Chondrocyte (in vitro differentiated cells): ENCODE data around the gene KRT23. TPM values are rescaled to one million over a fixed set of nuclear protein-coding genes. Genes with fewer than 3 reads are reported as not detected.

Experiments
- DNase-seq: peaks from one replicate; pipeline ENCODE4 v3.0.0; 2021; ENCODE audit warnings: mixed read lengths, low spot score
- H3K27ac Mint-ChIP-seq: one replicate; pipeline ENCODE4 v1.8.0; 2021; ENCODE audit warnings: mild to moderate bottlenecking, moderate library complexity, mixed read lengths; ENCODE audit not compliant: unreplicated experiment
- H3K27me3 Mint-ChIP-seq: 2 replicates; pipeline ENCODE4 v1.8.0; 2021; ENCODE audit warnings: low read depth, mixed read lengths
- H3K36me3 Mint-ChIP-seq: 2 replicates; pipeline ENCODE4 v1.8.0; 2021; ENCODE audit warnings: low read depth, mixed read lengths
- H3K4me1 Mint-ChIP-seq: 2 replicates; pipeline ENCODE4 v1.8.0; 2021; ENCODE audit warnings: low read depth, mild to moderate bottlenecking, mixed read lengths
- H3K4me3 Mint-ChIP-seq: one replicate; pipeline ENCODE4 v1.8.0; 2021; ENCODE audit warnings: mild to moderate bottlenecking, moderate library complexity, mixed read lengths; ENCODE audit not compliant: unreplicated experiment
- H3K9me3 Mint-ChIP-seq: 2 replicates; pipeline ENCODE4 v1.8.0; 2021; ENCODE audit warnings: low read depth, mixed read lengths
- total RNA-seq: library from RNA; stranded (reverse); gene quantifications from 3 replicates; pipeline ENCODE4 v1.2.1, GENCODE V29; 2021
- TF ChIP-seq, protein P1 (sequence below): fragments of 200-600 bp; sonication (generic); IDR thresholded peaks from 2 replicates; pipeline ENCODE4 v1.5.0; 2021; ENCODE audit warnings: antibody characterized with exemption, mild to moderate bottlenecking, moderate library complexity

KRT23 gene
- total RNA-seq, 1 donor from 2014 or later: not detected

DNA sequence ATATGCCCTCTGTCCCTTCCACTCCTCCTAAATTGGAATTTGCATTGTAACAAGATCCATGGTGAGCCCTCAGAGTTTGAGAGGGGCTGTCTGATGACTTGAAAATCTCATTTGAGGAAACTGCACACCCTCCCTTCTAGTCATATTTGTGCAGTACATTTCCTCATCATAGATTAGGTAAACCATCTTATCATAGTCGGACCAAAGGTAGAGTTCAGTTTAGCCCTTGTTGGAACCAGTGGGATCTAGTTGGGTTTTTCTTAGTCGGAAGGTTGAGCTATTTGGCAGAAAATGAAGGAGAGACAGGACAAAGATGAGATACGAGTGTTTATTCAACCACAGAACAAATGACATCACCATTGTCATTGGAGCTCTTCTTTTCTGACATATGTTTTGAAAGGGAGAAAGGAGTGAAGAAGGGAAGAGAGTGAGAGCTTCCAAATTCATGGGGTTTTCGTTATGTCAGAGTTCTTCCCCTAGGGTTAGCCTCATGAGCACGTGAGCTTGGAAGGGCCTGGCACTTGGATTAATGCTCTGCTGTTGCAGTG, 36.6 kb downstream of the KRT23 start:
- Mint-ChIP-seq H3K4me3 (no peak overlapping the region), H3K9me3 (no peaks in the 10 kb centered on the region), H3K4me1 (peaks cover 21% of the 10 kb centered on the region), H3K27ac (no peak overlapping the region), H3K36me3 (no peaks in the 10 kb centered on the region), H3K27me3 (peaks cover 6% of the 10 kb centered on the region)
- TF ChIP-seq, protein P1, sequence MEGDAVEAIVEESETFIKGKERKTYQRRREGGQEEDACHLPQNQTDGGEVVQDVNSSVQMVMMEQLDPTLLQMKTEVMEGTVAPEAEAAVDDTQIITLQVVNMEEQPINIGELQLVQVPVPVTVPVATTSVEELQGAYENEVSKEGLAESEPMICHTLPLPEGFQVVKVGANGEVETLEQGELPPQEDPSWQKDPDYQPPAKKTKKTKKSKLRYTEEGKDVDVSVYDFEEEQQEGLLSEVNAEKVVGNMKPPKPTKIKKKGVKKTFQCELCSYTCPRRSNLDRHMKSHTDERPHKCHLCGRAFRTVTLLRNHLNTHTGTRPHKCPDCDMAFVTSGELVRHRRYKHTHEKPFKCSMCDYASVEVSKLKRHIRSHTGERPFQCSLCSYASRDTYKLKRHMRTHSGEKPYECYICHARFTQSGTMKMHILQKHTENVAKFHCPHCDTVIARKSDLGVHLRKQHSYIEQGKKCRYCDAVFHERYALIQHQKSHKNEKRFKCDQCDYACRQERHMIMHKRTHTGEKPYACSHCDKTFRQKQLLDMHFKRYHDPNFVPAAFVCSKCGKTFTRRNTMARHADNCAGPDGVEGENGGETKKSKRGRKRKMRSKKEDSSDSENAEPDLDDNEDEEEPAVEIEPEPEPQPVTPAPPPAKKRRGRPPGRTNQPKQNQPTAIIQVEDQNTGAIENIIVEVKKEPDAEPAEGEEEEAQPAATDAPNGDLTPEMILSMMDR: no peak
- DNase-seq: no peak

DNA sequence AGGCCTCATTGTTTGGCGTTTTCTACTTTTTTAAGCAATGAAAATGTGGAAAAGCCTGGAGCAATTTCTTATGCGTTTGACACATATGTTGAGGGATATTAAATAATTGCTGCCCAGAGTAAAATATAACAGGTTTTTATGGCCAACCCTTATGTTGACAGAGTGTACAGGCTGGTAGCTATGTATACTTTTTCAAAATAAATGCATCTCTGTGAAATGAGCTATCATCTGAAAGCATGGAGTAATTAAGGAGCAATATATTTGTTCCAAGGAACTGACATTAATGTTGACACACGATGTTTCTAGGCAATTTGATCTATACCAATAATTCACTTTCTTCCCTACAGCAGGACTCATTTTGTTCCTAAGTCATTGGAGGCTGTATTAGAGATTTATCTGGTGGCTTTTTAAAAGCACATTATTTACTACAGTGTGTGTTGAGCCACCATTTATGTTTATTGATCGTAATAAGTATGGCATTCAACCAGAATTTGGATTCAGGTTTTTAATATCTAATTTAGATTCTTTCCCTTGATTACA, 40.5 kb downstream of the KRT23 start:
- Mint-ChIP-seq H3K27me3 (peaks cover 30% of the 10 kb centered on the region), H3K9me3 (no peaks in the 10 kb centered on the region), H3K27ac (no peak overlapping the region), H3K4me1 (peaks cover 3% of the 10 kb centered on the region), H3K4me3 (no peak overlapping the region), H3K36me3 (peaks cover 3% of the 10 kb centered on the region)
- TF ChIP-seq, protein P1: no peak
- no peak for DNase-seq

DNA sequence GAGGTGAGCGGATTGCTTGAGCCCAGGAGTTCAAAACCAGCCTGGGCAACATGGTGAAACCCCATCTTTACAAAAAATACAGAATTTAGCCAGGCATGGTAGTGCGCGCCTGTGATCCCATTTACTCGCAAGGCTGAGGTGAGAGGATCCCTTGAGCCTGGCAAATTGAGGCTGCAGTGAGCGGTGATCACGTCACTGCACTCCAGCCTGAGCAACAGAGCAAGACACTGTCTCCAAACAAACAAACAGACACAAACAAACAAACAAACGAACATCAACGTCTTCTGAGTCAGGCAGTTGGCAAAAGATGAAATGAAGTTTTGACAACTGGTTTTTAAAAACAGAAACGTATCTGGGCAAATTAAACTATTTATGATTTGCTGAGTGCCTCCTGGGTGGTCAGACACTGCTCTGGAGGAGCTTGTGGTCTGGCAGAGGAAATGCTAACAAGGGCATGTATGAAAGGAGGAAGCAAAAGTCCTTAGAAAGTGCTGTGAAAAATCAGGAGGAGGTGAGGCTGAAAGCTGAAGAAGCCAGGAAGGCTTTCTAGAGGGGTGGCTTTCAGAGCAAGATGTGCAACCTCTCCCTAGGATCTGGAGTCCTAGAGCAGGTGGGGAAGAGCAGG, 42.2 kb downstream of the KRT23 start:
- DNase-seq: no peak
- Mint-ChIP-seq H3K36me3 (peaks cover 3% of the 10 kb centered on the region), H3K27me3 (peaks cover 37% of the 10 kb centered on the region), H3K27ac (no peak overlapping the region), H3K9me3 (no peaks in the 10 kb centered on the region), H3K4me1 (no peaks in the 10 kb centered on the region), H3K4me3 (no peak overlapping the region)
- TF ChIP-seq, protein P1: no peak

DNA sequence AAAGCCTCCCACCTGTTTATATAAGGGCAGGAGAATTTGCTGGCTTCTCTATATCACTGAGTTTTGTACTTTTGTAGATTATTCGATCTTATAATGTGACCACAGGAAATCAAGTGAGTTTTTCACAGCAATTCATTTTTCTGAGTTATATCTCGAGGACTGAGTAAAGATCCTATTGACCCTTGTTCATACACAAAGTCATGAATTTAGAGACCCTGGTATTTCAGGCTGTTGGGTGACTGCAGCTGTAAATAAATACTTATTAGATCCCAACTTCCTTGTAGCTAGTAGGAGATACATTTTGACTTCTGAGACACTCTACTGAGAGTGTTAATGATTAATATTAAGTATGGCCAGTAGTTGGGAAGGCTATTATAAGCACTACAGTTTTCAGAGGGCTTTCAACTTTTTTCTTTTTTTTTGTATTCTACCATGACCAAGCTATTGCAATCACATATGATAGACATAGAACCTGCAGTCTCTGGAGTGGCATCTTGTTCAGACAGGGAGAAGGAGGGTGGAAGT, 49.2 kb downstream of the KRT23 start:
- no peak overlapping the region for H3K4me3 Mint-ChIP-seq
- peaks cover 65% of the 10 kb centered on the region for H3K27me3 Mint-ChIP-seq
- no peak overlapping the region for H3K27ac Mint-ChIP-seq
- H3K9me3 Mint-ChIP-seq: no peaks in the 10 kb centered on the region
- DNase-seq: no peak
- peaks cover 4% of the 10 kb centered on the region for H3K4me1 Mint-ChIP-seq
- TF ChIP-seq, protein P1: no peak
- peaks cover 3% of the 10 kb centered on the region for H3K36me3 Mint-ChIP-seq

DNA sequence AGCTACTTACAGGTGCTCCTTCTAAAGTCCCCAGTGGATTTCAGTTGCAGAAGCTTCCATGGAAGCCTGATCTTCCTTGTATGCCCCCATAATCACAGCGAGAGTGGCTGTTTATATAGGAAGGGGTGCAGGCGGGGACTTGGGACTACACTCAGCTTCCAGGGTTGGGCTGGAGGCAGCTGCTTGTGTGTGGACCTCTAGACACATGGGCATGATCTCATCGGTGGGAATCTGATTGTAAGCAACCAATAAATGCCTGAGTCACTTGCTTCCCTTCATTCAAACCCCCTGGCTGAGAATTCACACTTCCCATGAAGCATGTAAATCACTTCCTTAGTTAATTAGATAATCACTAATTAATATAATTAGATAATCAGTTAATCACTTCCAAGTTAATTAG, 51.4 kb downstream of the KRT23 start:
- Mint-ChIP-seq H3K4me1 (peaks cover 4% of the 10 kb centered on the region), H3K36me3 (no peaks in the 10 kb centered on the region), H3K4me3 (no peak overlapping the region), H3K9me3 (no peaks in the 10 kb centered on the region), H3K27me3 (peaks cover 62% of the 10 kb centered on the region), H3K27ac (no peak overlapping the region)
- no peak for DNase-seq
- TF ChIP-seq, protein P1: no peak
